Neural progenitor cell (in vitro differentiated cells): ENCODE measurements around the gene NXF3. TPM values are rescaled to one million over a fixed set of nuclear protein-coding genes. Genes with fewer than 3 reads are reported as not detected.
"Not testable (repeated sequence)": the region's sequence is repeated elsewhere in the genome, so short reads cannot be mapped to it uniquely, and the experiment has no call there.

Source experiments
- DNase-seq: peaks from one replicate; pipeline ENCODE4 v3.0.0-alpha.2; 2016; ENCODE audit warnings: low spot score
- H2AFZ ChIP-seq: fragments of 200-600 bp; sonication (generic); replicated peaks from 2 replicates; pipeline ENCODE4 v1.6.1; 2016; ENCODE audit warnings: antibody characterized with exemption
- H3F3A ChIP-seq: fragments of 200-600 bp; sonication (generic); 2 replicates; pipeline ENCODE4 v1.6.1; 2016; ENCODE audit warnings: antibody characterized with exemption, low read depth
- H3K27ac ChIP-seq: fragments of 200-600 bp; sonication (generic); 2 replicates; pipeline ENCODE4 v1.5.1; 2016; ENCODE audit warnings: mild to moderate bottlenecking
- H3K27me3 ChIP-seq: fragments of 200-600 bp; sonication (generic); 2 replicates; pipeline ENCODE4 v1.6.1; 2016; ENCODE audit warnings: mild to moderate bottlenecking, moderate library complexity
- H3K36me3 ChIP-seq: fragments of 200-600 bp; sonication (generic); 2 replicates; pipeline ENCODE4 v1.5.1; 2016
- H3K4me1 ChIP-seq: fragments of 200-600 bp; sonication (generic); 2 replicates; pipeline ENCODE4 v1.6.1; 2016; ENCODE audit warnings: mixed run types
- H3K4me2 ChIP-seq: fragments of 200-600 bp; sonication (generic); 2 replicates; pipeline ENCODE4 v1.6.1; 2016
- H3K4me3 ChIP-seq: fragments of 200-600 bp; sonication (generic); 2 replicates; pipeline ENCODE4 v1.5.1; 2016
- H3K79me2 ChIP-seq: fragments of 200-600 bp; sonication (generic); 2 replicates; pipeline ENCODE4 v1.6.1; 2016; ENCODE audit warnings: low read depth
- H3K9ac ChIP-seq: fragments of 200-600 bp; sonication (generic); 2 replicates; pipeline ENCODE4 v1.6.1; 2016
- H3K9me3 ChIP-seq: fragments of 200-600 bp; sonication (generic); 2 replicates; pipeline ENCODE4 v1.5.1; 2016; ENCODE audit warnings: low read depth
- H4K20me1 ChIP-seq: fragments of 200-600 bp; sonication (generic); 2 replicates; pipeline ENCODE4 v1.6.1; 2016; ENCODE audit warnings: low read depth
- H3K27ac Mint-ChIP-seq: 3 replicates; pipeline ENCODE4 v1.8.0; 2021; ENCODE audit warnings: mixed read lengths
- H3K27me3 Mint-ChIP-seq: 2 replicates; pipeline ENCODE4 v1.8.0; 2022; ENCODE audit warnings: low read depth, mild to moderate bottlenecking, inconsistent platforms, moderate library complexity, mixed read lengths; ENCODE audit not compliant: insufficient read depth
- H3K36me3 Mint-ChIP-seq: 3 replicates; pipeline ENCODE4 v1.8.0; 2021; ENCODE audit warnings: mixed read lengths
- H3K4me1 Mint-ChIP-seq: 3 replicates; pipeline ENCODE4 v1.8.0; 2021; ENCODE audit warnings: mixed read lengths
- H3K4me3 Mint-ChIP-seq: 3 replicates; pipeline ENCODE4 v1.8.0; 2021; ENCODE audit warnings: mild to moderate bottlenecking, moderate library complexity, mixed read lengths
- H3K9me3 Mint-ChIP-seq: 3 replicates; pipeline ENCODE4 v1.8.0; 2020; ENCODE audit warnings: mixed read lengths
- total RNA-seq: library from RNA; depleted of rRNA; stranded (reverse); fragments of >200 nt; gene quantifications from 2 replicates; pipeline ENCODE4 v1.2.3, GENCODE V29; 2015; ENCODE audit warnings: low replicate concordance
- TF ChIP-seq, protein P1 (sequence below): fragments of 200-600 bp; sonication (generic); IDR thresholded peaks from 2 replicates; pipeline ENCODE4 v1.5.1; 2017; ENCODE audit warnings: antibody characterized with exemption, mild to moderate bottlenecking

Gene NXF3
- total RNA-seq, 1 donor from 2014 or later: not detected

DNA sequence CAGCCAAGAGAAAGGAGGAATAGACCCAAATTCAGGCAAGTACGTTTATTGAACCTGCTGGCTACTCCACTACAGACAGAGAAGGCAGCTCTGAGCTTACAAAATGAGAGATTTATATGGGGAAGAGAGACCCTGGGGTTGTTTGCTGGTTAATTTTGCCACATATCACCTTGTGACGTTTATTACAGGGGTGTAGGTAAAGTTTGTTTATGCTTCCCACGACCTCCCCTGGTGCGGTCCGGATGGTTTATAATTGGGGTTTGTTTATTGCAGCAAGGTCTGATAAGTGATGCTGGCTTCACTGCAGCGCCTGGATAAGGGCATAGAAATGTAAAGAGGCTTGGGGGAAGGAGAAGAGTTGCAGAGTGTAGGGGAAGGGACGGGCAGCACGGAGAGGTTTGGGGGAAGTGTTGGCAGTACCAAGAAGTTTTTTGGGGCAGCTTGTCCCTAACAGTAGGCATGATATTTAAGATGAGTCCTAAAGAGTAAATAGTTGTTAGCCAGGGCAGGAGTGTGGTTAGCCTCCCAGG lies 41.6 kb downstream of the NXF3 start:
- Histone ChIP-seq H3K4me2 (no peak overlapping the region), H3K4me3 (no peak overlapping the region), H3K27ac (no peak overlapping the region), H3K79me2 (no peaks in the 10 kb centered on the region), H3K4me1 (no peaks in the 10 kb centered on the region), H3K9me3 (peaks cover 4% of the 10 kb centered on the region), H2AFZ (no peak overlapping the region), H4K20me1 (no peaks in the 10 kb centered on the region), H3K9ac (no peak overlapping the region), H3F3A (no peaks in the 10 kb centered on the region), H3K27me3 (no peaks in the 10 kb centered on the region), H3K36me3 (no peaks in the 10 kb centered on the region)
- DNase-seq: no peak
- TF ChIP-seq, protein P1, sequence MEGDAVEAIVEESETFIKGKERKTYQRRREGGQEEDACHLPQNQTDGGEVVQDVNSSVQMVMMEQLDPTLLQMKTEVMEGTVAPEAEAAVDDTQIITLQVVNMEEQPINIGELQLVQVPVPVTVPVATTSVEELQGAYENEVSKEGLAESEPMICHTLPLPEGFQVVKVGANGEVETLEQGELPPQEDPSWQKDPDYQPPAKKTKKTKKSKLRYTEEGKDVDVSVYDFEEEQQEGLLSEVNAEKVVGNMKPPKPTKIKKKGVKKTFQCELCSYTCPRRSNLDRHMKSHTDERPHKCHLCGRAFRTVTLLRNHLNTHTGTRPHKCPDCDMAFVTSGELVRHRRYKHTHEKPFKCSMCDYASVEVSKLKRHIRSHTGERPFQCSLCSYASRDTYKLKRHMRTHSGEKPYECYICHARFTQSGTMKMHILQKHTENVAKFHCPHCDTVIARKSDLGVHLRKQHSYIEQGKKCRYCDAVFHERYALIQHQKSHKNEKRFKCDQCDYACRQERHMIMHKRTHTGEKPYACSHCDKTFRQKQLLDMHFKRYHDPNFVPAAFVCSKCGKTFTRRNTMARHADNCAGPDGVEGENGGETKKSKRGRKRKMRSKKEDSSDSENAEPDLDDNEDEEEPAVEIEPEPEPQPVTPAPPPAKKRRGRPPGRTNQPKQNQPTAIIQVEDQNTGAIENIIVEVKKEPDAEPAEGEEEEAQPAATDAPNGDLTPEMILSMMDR: no peak
- H3K9me3 Mint-ChIP-seq: peaks cover 2% of the 10 kb centered on the region
- peaks cover 7% of the 10 kb centered on the region for H3K27me3 Mint-ChIP-seq
- H3K36me3 Mint-ChIP-seq: no peaks in the 10 kb centered on the region
- H3K27ac Mint-ChIP-seq: no peak overlapping the region
- H3K4me3 Mint-ChIP-seq: no peak overlapping the region
- H3K4me1 Mint-ChIP-seq: no peaks in the 10 kb centered on the region

DNA sequence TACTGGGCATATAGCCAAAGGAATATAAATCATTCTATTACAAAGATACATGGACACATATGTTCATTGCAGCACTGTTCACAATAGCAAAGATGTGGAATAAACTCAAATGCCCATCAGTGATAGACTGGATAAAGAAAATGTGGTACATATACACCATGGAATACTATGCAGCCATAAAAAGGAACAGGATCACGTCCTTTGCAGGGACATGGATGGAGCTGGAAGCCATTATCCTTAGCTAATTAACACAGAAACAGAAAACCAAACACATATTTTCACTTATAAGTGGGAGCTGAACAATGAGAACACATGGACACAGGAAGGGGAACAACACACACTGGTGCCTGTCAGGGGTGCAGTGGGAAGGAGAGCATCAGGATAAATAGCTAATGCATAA lies 59.6 kb downstream of the NXF3 start:
- DNase-seq, H3K27me3 ChIP-seq, H3K4me1 Mint-ChIP-seq, H3K9me3 Mint-ChIP-seq, H2AFZ ChIP-seq, H3K9ac ChIP-seq, H3K4me3 Mint-ChIP-seq, H3K36me3 ChIP-seq, H3K4me2 ChIP-seq, H3K9me3 ChIP-seq, H3F3A ChIP-seq, H3K4me3 ChIP-seq, H3K4me1 ChIP-seq, H4K20me1 ChIP-seq, H3K36me3 Mint-ChIP-seq, H3K27me3 Mint-ChIP-seq, H3K79me2 ChIP-seq, H3K27ac Mint-ChIP-seq, H3K27ac ChIP-seq: not testable (repeated sequence)

Other genes with a start within 250 kb of the NXF3 start
- gene RAB40AL, start 155.9 kb downstream of the NXF3 start, total RNA-seq: 0.31 TPM in 1 of 2 replicates, not detected in the other
- gene BEX1, start 29.0 kb downstream of the NXF3 start, total RNA-seq: 52.2 and 63.5 TPM in 2 replicates
- 64.0 and 106 TPM in 2 replicates for gene BEX4, start 122.0 kb upstream of the NXF3 start, total RNA-seq
- 95.7 and 160 TPM in 2 replicates for gene TCEAL8, start 162.0 kb upstream of the NXF3 start, total RNA-seq
- 0.12 TPM in 1 of 2 replicates, not detected in the other for gene TCEAL5, start 183.6 kb upstream of the NXF3 start, total RNA-seq
- gene BEX2, start 217.8 kb upstream of the NXF3 start, total RNA-seq: 37.5 and 45.4 TPM in 2 replicates
- gene TCEAL7, start 237.1 kb upstream of the NXF3 start, total RNA-seq: 30.8 and 34.3 TPM in 2 replicates